MM.1S (cell line): ENCODE data around the gene ADRM1.

ENCODE experiments used
- DNase-seq: peaks from one replicate; pipeline ENCODE4 v3.0.0-alpha.2; 2015
- H2AFZ ChIP-seq: fragments of 300-600 bp; sonication (generic); 2 replicates; pipeline ENCODE4 v1.6.0; 2016; ENCODE audit warnings: antibody characterized with exemption, low read length
- H3F3A ChIP-seq: fragments of 300-600 bp; sonication (generic); 2 replicates; pipeline ENCODE4 v1.6.1; 2016; ENCODE audit warnings: mild to moderate bottlenecking, antibody characterized with exemption, low read length, moderate library complexity, mixed read lengths; ENCODE audit not compliant: insufficient read depth
- H3K27ac ChIP-seq: fragments of 300-600 bp; sonication (generic); 2 replicates; pipeline ENCODE4 v1.5.1; 2016; ENCODE audit warnings: mild to moderate bottlenecking, low read length
- H3K27me3 ChIP-seq: fragments of 300-600 bp; sonication (generic); replicated peaks from 2 replicates; pipeline ENCODE4 v1.6.0; 2016; ENCODE audit warnings: low read length; ENCODE audit not compliant: insufficient read depth
- H3K36me3 ChIP-seq: fragments of 300-600 bp; sonication (generic); replicated peaks from 2 replicates; pipeline ENCODE4 v1.6.1; 2016; ENCODE audit warnings: mild to moderate bottlenecking, low read length, mixed read lengths; ENCODE audit not compliant: insufficient read depth
- H3K4me1 ChIP-seq: fragments of 300-600 bp; sonication (generic); 2 replicates; pipeline ENCODE4 v1.6.1; 2016; ENCODE audit warnings: low read length, mixed read lengths
- H3K4me2 ChIP-seq: fragments of 300-600 bp; sonication (generic); 2 replicates; pipeline ENCODE4 v1.6.0; 2016; ENCODE audit warnings: low read depth, low read length
- H3K4me3 ChIP-seq: fragments of 300-600 bp; sonication (generic); 2 replicates; pipeline ENCODE4 v1.5.1; 2016; ENCODE audit warnings: low read length, mixed read lengths
- H3K79me2 ChIP-seq: fragments of 300-600 bp; sonication (generic); 2 replicates; pipeline ENCODE4 v1.6.1; 2016; ENCODE audit warnings: mixed run types, low read length, mixed read lengths
- H3K9ac ChIP-seq: fragments of 300-600 bp; sonication (generic); 2 replicates; pipeline ENCODE4 v1.6.1; 2016; ENCODE audit warnings: low read length, mixed read lengths
- H3K9me2 ChIP-seq: fragments of 300-600 bp; sonication (generic); replicated peaks from 2 replicates; pipeline ENCODE4 v1.6.1; 2016; ENCODE audit warnings: mild to moderate bottlenecking, low read length, mixed read lengths; ENCODE audit not compliant: insufficient read depth
- H3K9me3 ChIP-seq: fragments of 300-600 bp; sonication (generic); replicated peaks from 2 replicates; pipeline ENCODE4 v1.6.1; 2016; ENCODE audit warnings: mild to moderate bottlenecking, low read length, mixed read lengths; ENCODE audit not compliant: insufficient read depth
- H4K20me1 ChIP-seq: fragments of 300-600 bp; sonication (generic); 2 replicates; pipeline ENCODE4 v1.6.1; 2016; ENCODE audit warnings: mild to moderate bottlenecking, low read length, moderate library complexity, mixed read lengths; ENCODE audit not compliant: insufficient read depth
- EZH2 ChIP-seq: fragments of 300-600 bp; sonication (generic); optimal IDR thresholded peaks from 2 replicates; pipeline ENCODE3; 2017; ENCODE audit warnings: low read depth, mild to moderate bottlenecking, antibody characterized with exemption, low read length, mixed read lengths
- EZH2phosphoT487 ChIP-seq: fragments of 300-600 bp; sonication (generic); IDR thresholded peaks from 2 replicates; pipeline ENCODE4 v1.6.1; 2018; ENCODE audit warnings: antibody characterized with exemption, low read length
- TF ChIP-seq, protein P1 (sequence below): fragments of 300-600 bp; sonication (generic); IDR thresholded peaks from 2 replicates; pipeline ENCODE4 v1.5.1; 2016; ENCODE audit warnings: antibody characterized with exemption, low read length, mixed read lengths

The ADRM1 gene

DNA sequence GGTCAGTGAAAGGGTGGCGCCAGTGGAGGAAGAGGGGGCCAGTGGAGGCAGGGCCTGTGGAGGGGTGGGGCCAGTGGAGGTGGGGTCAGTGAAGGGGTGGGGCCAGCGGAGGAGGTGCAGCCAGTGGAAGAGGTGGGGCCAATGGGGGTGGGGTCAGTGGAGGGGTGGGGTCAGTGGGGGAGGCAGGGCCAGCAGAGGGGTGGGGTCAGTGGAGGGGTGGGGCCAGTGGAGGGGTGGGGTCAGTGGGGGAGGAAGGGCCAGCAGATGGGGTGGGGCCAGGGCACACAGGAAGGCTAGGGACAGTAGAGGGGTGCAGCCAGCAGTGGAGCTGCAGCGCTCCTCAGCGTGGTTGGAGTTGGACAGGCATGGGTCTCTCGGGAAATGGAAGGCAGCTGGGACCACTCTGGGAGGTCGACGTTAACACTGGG lies 18.7 kb downstream of the ADRM1 start:
- no peak overlapping the region for H2AFZ ChIP-seq
- H3K4me3 ChIP-seq, result no peak overlapping the region
- no peaks in the 10 kb centered on the region for H3K27me3 ChIP-seq
- peaks cover 6% of the 10 kb centered on the region; the same call in 1 of the 2 replicates for H3F3A ChIP-seq
- no peaks in the 10 kb centered on the region for H3K9me2 ChIP-seq
- H3K79me2 ChIP-seq, result no peaks in the 10 kb centered on the region
- H3K9ac ChIP-seq, result no peak overlapping the region
- no peaks in the 10 kb centered on the region; the same call in 1 of the 2 replicates for H3K36me3 ChIP-seq
- H3K4me1 ChIP-seq, result no peaks in the 10 kb centered on the region
- no peak overlapping the region for H3K27ac ChIP-seq
- no peaks in the 10 kb centered on the region for H4K20me1 ChIP-seq
- H3K4me2 ChIP-seq, result no peak overlapping the region
- H3K9me3 ChIP-seq, result no peaks in the 10 kb centered on the region
- TF ChIP-seq, protein P1, sequence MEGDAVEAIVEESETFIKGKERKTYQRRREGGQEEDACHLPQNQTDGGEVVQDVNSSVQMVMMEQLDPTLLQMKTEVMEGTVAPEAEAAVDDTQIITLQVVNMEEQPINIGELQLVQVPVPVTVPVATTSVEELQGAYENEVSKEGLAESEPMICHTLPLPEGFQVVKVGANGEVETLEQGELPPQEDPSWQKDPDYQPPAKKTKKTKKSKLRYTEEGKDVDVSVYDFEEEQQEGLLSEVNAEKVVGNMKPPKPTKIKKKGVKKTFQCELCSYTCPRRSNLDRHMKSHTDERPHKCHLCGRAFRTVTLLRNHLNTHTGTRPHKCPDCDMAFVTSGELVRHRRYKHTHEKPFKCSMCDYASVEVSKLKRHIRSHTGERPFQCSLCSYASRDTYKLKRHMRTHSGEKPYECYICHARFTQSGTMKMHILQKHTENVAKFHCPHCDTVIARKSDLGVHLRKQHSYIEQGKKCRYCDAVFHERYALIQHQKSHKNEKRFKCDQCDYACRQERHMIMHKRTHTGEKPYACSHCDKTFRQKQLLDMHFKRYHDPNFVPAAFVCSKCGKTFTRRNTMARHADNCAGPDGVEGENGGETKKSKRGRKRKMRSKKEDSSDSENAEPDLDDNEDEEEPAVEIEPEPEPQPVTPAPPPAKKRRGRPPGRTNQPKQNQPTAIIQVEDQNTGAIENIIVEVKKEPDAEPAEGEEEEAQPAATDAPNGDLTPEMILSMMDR, result no peak
- TF ChIP-seq EZH2 (no peak), EZH2phosphoT487 (no peak)
- no peak for DNase-seq

DNA sequence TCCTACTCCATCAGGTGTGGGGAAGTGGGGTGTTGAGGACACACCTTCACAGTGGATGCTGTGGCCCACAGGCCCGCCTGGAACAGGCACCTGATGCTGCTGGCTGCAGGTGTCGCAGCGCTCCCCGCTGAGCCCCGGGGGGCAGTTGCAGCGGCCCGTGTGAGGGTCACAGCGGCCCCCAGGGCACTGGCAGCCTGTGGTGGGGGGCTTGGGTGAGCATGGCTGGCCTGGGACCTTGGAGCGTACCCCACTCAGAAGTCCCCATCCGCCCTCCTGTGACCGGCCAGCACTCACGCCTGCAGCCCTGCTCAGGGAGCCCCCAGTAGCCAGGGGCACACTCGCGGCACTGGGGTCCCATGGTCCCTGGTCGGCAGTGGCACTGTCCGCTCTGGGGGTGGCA lies 19.2 kb downstream of the ADRM1 start:
- Histone ChIP-seq H3K36me3 (no peaks in the 10 kb centered on the region; the same call in 1 of the 2 replicates), H3K9ac (no peak overlapping the region), H3K9me3 (no peaks in the 10 kb centered on the region), H3K79me2 (no peaks in the 10 kb centered on the region), H3K4me2 (no peak overlapping the region), H3K27ac (no peak overlapping the region), H3K4me1 (no peaks in the 10 kb centered on the region), H3K4me3 (no peak overlapping the region), H4K20me1 (no peaks in the 10 kb centered on the region), H2AFZ (no peak overlapping the region), H3F3A (peaks cover 6% of the 10 kb centered on the region; the same call in 1 of the 2 replicates), H3K27me3 (no peaks in the 10 kb centered on the region), H3K9me2 (no peaks in the 10 kb centered on the region)
- TF ChIP-seq EZH2 (no peak), EZH2phosphoT487 (no peak)
- TF ChIP-seq, protein P1, result no peak
- no peak for DNase-seq

DNA sequence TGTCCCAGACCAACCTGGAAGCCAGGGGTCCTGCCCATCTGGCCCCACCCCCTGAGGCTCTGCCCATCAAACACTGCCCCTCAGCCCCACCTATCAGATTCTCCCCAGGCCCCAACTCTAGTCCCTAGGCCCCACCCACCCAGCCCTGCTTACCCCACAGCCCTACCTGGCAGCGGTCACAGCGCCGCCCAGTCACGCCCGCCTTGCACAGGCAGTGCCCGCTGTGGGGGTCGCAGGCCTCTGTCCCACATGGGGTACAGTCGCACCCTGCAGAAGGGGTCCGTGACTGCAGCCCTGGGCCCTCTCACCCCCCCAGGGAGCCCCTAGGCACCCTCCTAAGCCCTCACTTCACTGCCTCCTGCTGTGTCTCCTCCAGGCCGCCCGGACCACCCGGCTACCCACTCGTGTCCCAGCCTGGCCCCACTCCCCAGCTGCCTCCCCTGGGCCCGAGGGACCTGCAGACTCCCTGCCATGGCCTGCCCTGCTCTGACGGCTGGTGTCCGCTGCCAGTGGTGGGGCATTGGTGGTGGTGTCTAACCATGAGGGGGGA lies 19.8 kb downstream of the ADRM1 start:
- Histone ChIP-seq H4K20me1 (no peaks in the 10 kb centered on the region), H3K36me3 (no peaks in the 10 kb centered on the region; the same call in 1 of the 2 replicates), H3K27ac (no peak overlapping the region), H3K9me2 (no peaks in the 10 kb centered on the region), H3K4me1 (no peaks in the 10 kb centered on the region), H3K4me2 (no peak overlapping the region), H3K27me3 (no peaks in the 10 kb centered on the region), H3K9ac (no peak overlapping the region), H3K9me3 (no peaks in the 10 kb centered on the region), H2AFZ (no peak overlapping the region), H3K79me2 (no peaks in the 10 kb centered on the region), H3K4me3 (no peak overlapping the region), H3F3A (peaks cover 6% of the 10 kb centered on the region; the same call in 1 of the 2 replicates)
- DNase-seq, result no peak
- TF ChIP-seq EZH2phosphoT487 (no peak), EZH2 (no peak)
- TF ChIP-seq, protein P1, result no peak
